Coronary artery (tissue), 2 donors: ENCODE data around the gene JAZF1.
A peak's percentile ranks its signal among the peaks of the same experiment; 100 is the strongest.

Experiments used
- DNase-seq: peaks from one replicate; pipeline ENCODE4 v3.0.0-alpha.2; 2017; ENCODE audit warnings: low spot score
- H3K27ac ChIP-seq, 2 donors: fragments of 200-600 bp; sonication (generic); one replicate each; pipeline ENCODE4 v1.5.1; 2016 to 2019
- H3K4me3 ChIP-seq: fragments of 200-600 bp; sonication (generic); 2 replicates; pipeline ENCODE4 v1.5.1; 2016; ENCODE audit warnings: mild to moderate bottlenecking, moderate library complexity
- TF ChIP-seq, protein P1 (sequence below): fragments of 200-600 bp; sonication (generic); IDR thresholded peaks from one replicate; pipeline ENCODE4 v1.5.1; 2019; ENCODE audit warnings: antibody characterized with exemption

JAZF1 gene

DNA sequence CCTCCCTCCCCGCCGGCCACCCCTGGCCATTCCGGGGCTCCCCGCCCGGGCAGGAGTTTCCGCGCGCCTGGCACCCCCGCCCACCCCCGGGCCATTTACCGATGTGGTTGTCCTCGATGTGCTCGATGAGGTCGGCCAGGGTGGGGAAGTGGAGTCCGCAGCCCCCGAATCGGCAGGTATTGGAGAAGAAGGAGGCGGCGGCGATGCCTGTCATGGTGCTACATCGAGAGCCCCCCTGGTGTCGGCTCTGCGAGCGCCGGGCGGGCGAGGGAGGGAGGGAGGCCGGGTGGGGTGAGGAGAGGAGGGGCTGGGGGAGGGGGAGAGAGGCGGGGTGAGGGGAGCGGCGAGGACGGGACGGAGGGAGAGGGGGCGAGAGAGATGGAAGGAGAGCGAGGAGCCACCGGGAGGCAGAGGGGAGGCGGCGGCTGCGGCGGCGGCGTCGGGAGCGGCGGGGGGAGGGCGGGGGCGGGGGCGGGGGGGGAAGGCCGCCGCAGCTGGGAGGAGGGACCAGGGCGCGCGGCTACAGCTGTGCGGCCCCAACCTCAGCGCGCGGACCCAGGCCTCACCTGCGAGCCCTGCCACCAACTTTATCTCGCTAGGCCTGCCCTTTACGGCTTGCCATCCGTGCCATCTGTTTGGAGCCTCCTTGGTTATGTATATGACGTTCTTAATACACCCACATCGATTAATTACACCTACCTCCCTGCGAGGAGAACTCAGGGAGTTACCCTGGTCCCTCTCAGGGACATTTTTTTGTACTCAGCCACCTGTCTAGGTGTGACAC lies at the start of gene JAZF1:
Gene JAZF1 (minus strand): TSS at position 432 of the 784 bp plus-strand sequence.
- H3K4me3 ChIP-seq: peak within 1 kb of the TSS; percentile 98

GRCh38 chr7:28230261-28230660 lies 49.7 kb upstream of the JAZF1 start:
- DNase-seq: no peak
- TF ChIP-seq, protein P1, sequence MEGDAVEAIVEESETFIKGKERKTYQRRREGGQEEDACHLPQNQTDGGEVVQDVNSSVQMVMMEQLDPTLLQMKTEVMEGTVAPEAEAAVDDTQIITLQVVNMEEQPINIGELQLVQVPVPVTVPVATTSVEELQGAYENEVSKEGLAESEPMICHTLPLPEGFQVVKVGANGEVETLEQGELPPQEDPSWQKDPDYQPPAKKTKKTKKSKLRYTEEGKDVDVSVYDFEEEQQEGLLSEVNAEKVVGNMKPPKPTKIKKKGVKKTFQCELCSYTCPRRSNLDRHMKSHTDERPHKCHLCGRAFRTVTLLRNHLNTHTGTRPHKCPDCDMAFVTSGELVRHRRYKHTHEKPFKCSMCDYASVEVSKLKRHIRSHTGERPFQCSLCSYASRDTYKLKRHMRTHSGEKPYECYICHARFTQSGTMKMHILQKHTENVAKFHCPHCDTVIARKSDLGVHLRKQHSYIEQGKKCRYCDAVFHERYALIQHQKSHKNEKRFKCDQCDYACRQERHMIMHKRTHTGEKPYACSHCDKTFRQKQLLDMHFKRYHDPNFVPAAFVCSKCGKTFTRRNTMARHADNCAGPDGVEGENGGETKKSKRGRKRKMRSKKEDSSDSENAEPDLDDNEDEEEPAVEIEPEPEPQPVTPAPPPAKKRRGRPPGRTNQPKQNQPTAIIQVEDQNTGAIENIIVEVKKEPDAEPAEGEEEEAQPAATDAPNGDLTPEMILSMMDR: no peak
- H3K4me3 ChIP-seq: no peak overlapping the region
- no peak overlapping the region for H3K27ac ChIP-seq

More for the DNA sequence above, at the start of gene JAZF1:
- TF ChIP-seq, protein P1: no peak
- H3K27ac ChIP-seq: peak within 1 kb of the TSS; percentile 70 to 96
- peak; percentile 80 for DNase-seq

- DNase-seq: no peak
- H3K4me3 ChIP-seq: no peak overlapping the region
- TF ChIP-seq, protein P1: no peak
- no peak overlapping the region for H3K27ac ChIP-seq
These were observed 47.8 kb upstream of the JAZF1 start for GRCh38 chr7:28228396-28228795.

- Histone ChIP-seq H3K4me3 (no peak overlapping the region), H3K27ac (no peak overlapping the region)
- TF ChIP-seq, protein P1: no peak
- no peak for DNase-seq
These were observed 45.4 kb upstream of the JAZF1 start for GRCh38 chr7:28226003-28226402.

- TF ChIP-seq, protein P1: no peak
- Histone ChIP-seq H3K4me3 (no peak overlapping the region), H3K27ac (no peak overlapping the region)
- DNase-seq: no peak
These were observed 45.0 kb upstream of the JAZF1 start for GRCh38 chr7:28225576-28225975.

- no peak overlapping the region for H3K4me3 ChIP-seq
- H3K27ac ChIP-seq: no peak overlapping the region
- TF ChIP-seq, protein P1: no peak
- no peak for DNase-seq
These were observed 44.1 kb upstream of the JAZF1 start for GRCh38 chr7:28224675-28225074.

DNA sequence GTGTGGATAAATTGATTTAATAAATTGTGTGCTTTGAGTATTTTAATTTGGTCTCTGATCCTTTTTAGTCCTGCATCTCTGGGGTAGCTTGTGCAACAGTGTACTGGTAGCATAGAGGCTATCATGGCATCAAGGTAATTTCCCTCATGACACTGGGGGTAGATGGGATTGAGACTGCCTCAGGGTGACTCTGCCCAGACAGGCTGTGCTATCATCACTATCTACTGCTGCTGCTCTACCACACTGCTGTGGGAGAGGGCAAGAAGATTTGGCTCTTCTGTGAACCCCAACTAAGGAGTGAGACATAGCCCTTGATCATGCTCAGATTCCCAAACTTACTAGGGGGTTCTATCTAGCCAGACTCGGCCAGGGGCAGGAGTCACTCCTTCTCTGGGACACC lies 43.6 kb upstream of the JAZF1 start:
- Histone ChIP-seq H3K27ac (no peak overlapping the region), H3K4me3 (no peak overlapping the region)
- no peak for DNase-seq
- TF ChIP-seq, protein P1: no peak
